NCI-H2107 treated with DMSO at 0.1 percent for 48 hours (cell line): ENCODE measurements around the gene DMD.

Source experiments
- DNase-seq: peaks from one replicate; lab custom pipeline; 2025; ENCODE audit not compliant: unreplicated experiment; lab: John Stamatoyannopoulos, UW

Gene DMD

GRCh38 chrX:31376408-31377022 is 1834.8 kb downstream of the DMD start:
- no peak for DNase-seq

GRCh38 chrX:31374786-31375185 is 1836.6 kb downstream of the DMD start:
- DNase-seq = no peak

GRCh38 chrX:31371956-31372355 is 1839.4 kb downstream of the DMD start:
- DNase-seq = no peak

GRCh38 chrX:31367816-31368215 is 1843.5 kb downstream of the DMD start:
- DNase-seq = no peak

GRCh38 chrX:31366041-31366440 is 1845.3 kb downstream of the DMD start:
- no peak for DNase-seq

- no peak for DNase-seq
Measured at GRCh38 chrX:31356275-31357212, 1854.8 kb downstream of the DMD start.

- no peak for DNase-seq
Measured at GRCh38 chrX:31355206-31355955, 1856.0 kb downstream of the DMD start.

GRCh38 chrX:31353095-31353494 is 1858.3 kb downstream of the DMD start:
- no peak for DNase-seq

GRCh38 chrX:31350808-31351074 is 1860.6 kb downstream of the DMD start:
- no peak for DNase-seq

- DNase-seq = no peak
Measured at GRCh38 chrX:31349515-31349914, 1861.8 kb downstream of the DMD start.

GRCh38 chrX:31340587-31340986 is 1870.8 kb downstream of the DMD start:
- DNase-seq = no peak

GRCh38 chrX:31338991-31339350 is 1872.4 kb downstream of the DMD start:
- no peak for DNase-seq

- no peak for DNase-seq
Measured at GRCh38 chrX:31337332-31337731, 1874.0 kb downstream of the DMD start.

- DNase-seq = no peak
Measured at GRCh38 chrX:31336419-31336818, 1874.9 kb downstream of the DMD start.

GRCh38 chrX:31334997-31335396 is 1876.4 kb downstream of the DMD start:
- no peak for DNase-seq

GRCh38 chrX:31333165-31333831 is 1878.1 kb downstream of the DMD start:
- no peak for DNase-seq

- DNase-seq = no peak
Measured at GRCh38 chrX:31331928-31332327, 1879.4 kb downstream of the DMD start.

- DNase-seq = no peak
Measured at GRCh38 chrX:31331015-31331414, 1880.3 kb downstream of the DMD start.

GRCh38 chrX:31329298-31329697 is 1882.1 kb downstream of the DMD start:
- no peak for DNase-seq

- DNase-seq = no peak
Measured at GRCh38 chrX:31323658-31324057, 1887.7 kb downstream of the DMD start.

- no peak for DNase-seq
Measured at GRCh38 chrX:31320740-31321139, 1890.6 kb downstream of the DMD start.

- no peak for DNase-seq
Measured at GRCh38 chrX:31319586-31319985, 1891.8 kb downstream of the DMD start.
